T-helper 2 cell treated with Interferon-gamma antibody and Interleukin-4, amounts not matched to agents 5 μg/mL and 100 μg/mL, for 36 hours (primary cell): ENCODE data around the gene SMARCA4.
A peak's percentile ranks its signal among the peaks of the same experiment; 100 is the strongest.

Experiments used
- DNase-seq: peaks from one replicate; pipeline ENCODE4 v3.0.0; 2021; ENCODE audit warnings: low spot score
- H3K27ac Mint-ChIP-seq: one replicate; pipeline ENCODE4 v1.8.0; 2021; ENCODE audit warnings: mild to moderate bottlenecking, mixed read lengths
- H3K27me3 Mint-ChIP-seq: one replicate; pipeline ENCODE4 v1.8.0; 2021; ENCODE audit warnings: low read depth, mixed read lengths
- H3K36me3 Mint-ChIP-seq: one replicate; pipeline ENCODE4 v1.8.0; 2021; ENCODE audit warnings: low read depth, mixed read lengths
- H3K4me1 Mint-ChIP-seq: one replicate; pipeline ENCODE4 v1.8.0; 2021; ENCODE audit warnings: low read depth, mixed read lengths
- H3K4me3 Mint-ChIP-seq: one replicate; pipeline ENCODE4 v1.8.0; 2022; ENCODE audit warnings: mild to moderate bottlenecking, moderate library complexity, mixed read lengths
- H3K9me3 Mint-ChIP-seq: one replicate; pipeline ENCODE4 v1.8.0; 2021; ENCODE audit warnings: mixed read lengths

SMARCA4 gene

GRCh38 chr19:11033251-11033650 lies 72.4 kb downstream of the SMARCA4 start:
- no peak overlapping the region for H3K4me3 Mint-ChIP-seq
- no peaks in the 10 kb centered on the region for H3K9me3 Mint-ChIP-seq
- DNase-seq, result no peak
- H3K27me3 Mint-ChIP-seq, result no peaks in the 10 kb centered on the region
- H3K36me3 Mint-ChIP-seq, result peaks cover 48% of the 10 kb centered on the region
- no peak overlapping the region for H3K27ac Mint-ChIP-seq
- H3K4me1 Mint-ChIP-seq, result peaks cover 6% of the 10 kb centered on the region

GRCh38 chr19:11033763-11034162 lies 72.9 kb downstream of the SMARCA4 start:
- no peak overlapping the region for H3K27ac Mint-ChIP-seq
- no peaks in the 10 kb centered on the region for H3K9me3 Mint-ChIP-seq
- no peak overlapping the region for H3K4me3 Mint-ChIP-seq
- peaks cover 6% of the 10 kb centered on the region for H3K4me1 Mint-ChIP-seq
- no peak for DNase-seq
- H3K36me3 Mint-ChIP-seq, result peaks cover 52% of the 10 kb centered on the region
- no peaks in the 10 kb centered on the region for H3K27me3 Mint-ChIP-seq

- H3K9me3 Mint-ChIP-seq, result no peaks in the 10 kb centered on the region
- no peaks in the 10 kb centered on the region for H3K27me3 Mint-ChIP-seq
- H3K27ac Mint-ChIP-seq, result no peak overlapping the region
- H3K36me3 Mint-ChIP-seq, result peaks cover 50% of the 10 kb centered on the region
- H3K4me3 Mint-ChIP-seq, result no peak overlapping the region
- no peak for DNase-seq
- H3K4me1 Mint-ChIP-seq, result peaks cover 6% of the 10 kb centered on the region
Observed at GRCh38 chr19:11034449-11035213, 73.8 kb downstream of the SMARCA4 start.

GRCh38 chr19:11035441-11036377 lies 74.9 kb downstream of the SMARCA4 start:
- peak; percentile 72 for DNase-seq
- H3K9me3 Mint-ChIP-seq, result no peaks in the 10 kb centered on the region
- peak overlapping the region; percentile 55 for H3K27ac Mint-ChIP-seq
- H3K4me1 Mint-ChIP-seq, result peaks cover 6% of the 10 kb centered on the region
- no peaks in the 10 kb centered on the region for H3K27me3 Mint-ChIP-seq
- H3K36me3 Mint-ChIP-seq, result peaks cover 47% of the 10 kb centered on the region
- no peak overlapping the region for H3K4me3 Mint-ChIP-seq

- Mint-ChIP-seq H3K36me3 (peaks cover 51% of the 10 kb centered on the region), H3K4me3 (no peak overlapping the region), H3K4me1 (peaks cover 6% of the 10 kb centered on the region), H3K9me3 (no peaks in the 10 kb centered on the region), H3K27me3 (no peaks in the 10 kb centered on the region), H3K27ac (no peak overlapping the region)
- no peak for DNase-seq
Observed at GRCh38 chr19:11038511-11038910, 77.7 kb downstream of the SMARCA4 start.

GRCh38 chr19:11041194-11041593 lies 80.4 kb downstream of the SMARCA4 start:
- H3K36me3 Mint-ChIP-seq, result peaks cover 43% of the 10 kb centered on the region
- H3K4me3 Mint-ChIP-seq, result no peak overlapping the region
- no peak overlapping the region for H3K27ac Mint-ChIP-seq

DNA sequence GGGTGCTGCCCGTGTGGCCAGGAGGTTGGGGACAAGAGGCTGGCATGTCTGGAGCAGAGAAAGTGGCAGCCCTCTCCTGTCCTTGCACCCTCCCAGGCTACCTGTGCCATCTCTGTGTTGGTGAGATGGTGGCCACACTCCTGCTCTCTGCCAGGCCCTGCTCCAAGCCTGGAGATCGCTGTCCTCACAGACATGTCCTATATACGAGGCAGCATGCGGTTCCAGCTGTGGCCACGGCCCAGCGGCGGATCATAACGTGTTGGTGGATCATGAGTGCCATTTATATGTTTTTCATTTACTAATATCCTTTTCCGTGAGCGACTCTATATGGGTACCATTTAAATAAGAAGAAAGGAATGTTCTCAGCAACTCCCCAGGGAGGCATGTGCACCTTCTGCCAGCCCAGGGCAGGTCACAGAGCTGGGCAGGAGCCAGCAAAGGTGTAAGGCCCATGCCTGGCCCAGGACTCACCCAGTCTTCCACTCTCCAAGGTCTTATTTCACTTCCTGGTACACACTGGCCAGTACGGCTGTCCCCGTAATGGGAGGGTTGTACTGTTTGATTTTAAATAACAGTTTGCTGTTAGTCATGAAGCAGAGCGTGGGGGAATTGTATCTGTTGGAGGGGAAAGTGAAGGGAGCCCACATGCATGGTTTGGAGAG lies 81.3 kb downstream of the SMARCA4 start:
- Mint-ChIP-seq H3K4me1 (no peaks in the 10 kb centered on the region), H3K27ac (peak overlapping the region; percentile 55), H3K9me3 (no peaks in the 10 kb centered on the region), H3K27me3 (no peaks in the 10 kb centered on the region), H3K36me3 (peaks cover 39% of the 10 kb centered on the region), H3K4me3 (no peak overlapping the region)
- DNase-seq, result no peak

More at GRCh38 chr19:11041194-11041593, 80.4 kb downstream of the SMARCA4 start:
- Mint-ChIP-seq H3K27me3 (no peaks in the 10 kb centered on the region), H3K4me1 (no peaks in the 10 kb centered on the region), H3K9me3 (no peaks in the 10 kb centered on the region)
- no peak for DNase-seq

- no peak overlapping the region for H3K27ac Mint-ChIP-seq
Observed at GRCh38 chr19:11044431-11044830, 83.6 kb downstream of the SMARCA4 start.

GRCh38 chr19:11045536-11045935 lies 84.7 kb downstream of the SMARCA4 start:
- no peak for DNase-seq
- no peaks in the 10 kb centered on the region for H3K9me3 Mint-ChIP-seq
- H3K4me1 Mint-ChIP-seq, result peaks cover 16% of the 10 kb centered on the region
- no peak overlapping the region for H3K27ac Mint-ChIP-seq
- peaks cover 34% of the 10 kb centered on the region for H3K36me3 Mint-ChIP-seq
- no peaks in the 10 kb centered on the region for H3K27me3 Mint-ChIP-seq
- no peak overlapping the region for H3K4me3 Mint-ChIP-seq

More at GRCh38 chr19:11044431-11044830, 83.6 kb downstream of the SMARCA4 start:
- Mint-ChIP-seq H3K36me3 (peaks cover 34% of the 10 kb centered on the region), H3K4me1 (peaks cover 13% of the 10 kb centered on the region), H3K9me3 (no peaks in the 10 kb centered on the region), H3K27me3 (no peaks in the 10 kb centered on the region), H3K4me3 (no peak overlapping the region)
- no peak for DNase-seq

DNA sequence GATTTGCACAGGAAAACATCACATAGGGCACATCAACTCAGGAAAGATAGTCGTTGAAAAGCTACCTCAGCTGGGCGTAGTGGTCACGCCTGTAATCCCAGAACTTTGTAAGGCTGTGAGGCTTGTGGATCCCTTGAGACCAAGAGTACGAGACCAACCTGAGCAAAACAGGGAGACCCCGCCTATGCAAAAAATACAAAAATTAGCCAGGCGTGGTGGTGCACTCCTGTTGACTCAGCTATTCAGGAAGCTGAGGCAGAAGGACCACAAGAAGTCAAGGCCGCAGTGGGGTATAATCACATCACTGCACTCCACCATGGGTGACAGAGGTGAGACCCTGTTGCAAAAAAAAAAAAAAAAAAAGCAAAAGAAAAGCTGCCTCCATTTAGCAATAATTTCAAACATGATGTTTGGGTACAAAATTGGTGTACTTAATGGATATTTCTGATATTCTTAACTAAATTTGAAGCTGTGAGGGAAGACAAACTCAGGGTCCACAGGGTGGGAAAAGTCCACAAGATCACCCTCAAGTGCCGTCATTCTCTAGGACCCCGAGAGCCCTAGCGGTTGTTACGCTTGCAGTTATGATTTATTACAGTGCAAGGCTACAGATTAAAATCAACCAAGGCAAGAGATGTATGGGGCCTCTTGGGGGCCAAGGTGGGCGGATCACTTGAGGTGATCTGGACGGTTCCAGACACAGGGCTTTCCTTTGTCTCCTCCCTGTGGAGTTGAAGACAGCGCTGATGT lies 86.0 kb downstream of the SMARCA4 start:
- Mint-ChIP-seq H3K4me1 (peaks cover 16% of the 10 kb centered on the region), H3K36me3 (peaks cover 26% of the 10 kb centered on the region), H3K9me3 (no peaks in the 10 kb centered on the region), H3K4me3 (no peak overlapping the region), H3K27me3 (no peaks in the 10 kb centered on the region), H3K27ac (no peak overlapping the region)
- no peak for DNase-seq

GRCh38 chr19:11047866-11048265 lies 87.0 kb downstream of the SMARCA4 start:
- DNase-seq, result no peak
- Mint-ChIP-seq H3K27me3 (no peaks in the 10 kb centered on the region), H3K9me3 (no peaks in the 10 kb centered on the region), H3K36me3 (peaks cover 18% of the 10 kb centered on the region), H3K4me3 (no peak overlapping the region), H3K27ac (peak overlapping the region; percentile 70), H3K4me1 (peaks cover 16% of the 10 kb centered on the region)

- peaks cover 16% of the 10 kb centered on the region for H3K4me1 Mint-ChIP-seq
- peaks cover 12% of the 10 kb centered on the region for H3K36me3 Mint-ChIP-seq
- no peak overlapping the region for H3K4me3 Mint-ChIP-seq
- no peak for DNase-seq
- peak overlapping the region; percentile 41 for H3K27ac Mint-ChIP-seq
- H3K9me3 Mint-ChIP-seq, result no peaks in the 10 kb centered on the region
- no peaks in the 10 kb centered on the region for H3K27me3 Mint-ChIP-seq
Observed at GRCh38 chr19:11050323-11051114, 89.7 kb downstream of the SMARCA4 start.

DNA sequence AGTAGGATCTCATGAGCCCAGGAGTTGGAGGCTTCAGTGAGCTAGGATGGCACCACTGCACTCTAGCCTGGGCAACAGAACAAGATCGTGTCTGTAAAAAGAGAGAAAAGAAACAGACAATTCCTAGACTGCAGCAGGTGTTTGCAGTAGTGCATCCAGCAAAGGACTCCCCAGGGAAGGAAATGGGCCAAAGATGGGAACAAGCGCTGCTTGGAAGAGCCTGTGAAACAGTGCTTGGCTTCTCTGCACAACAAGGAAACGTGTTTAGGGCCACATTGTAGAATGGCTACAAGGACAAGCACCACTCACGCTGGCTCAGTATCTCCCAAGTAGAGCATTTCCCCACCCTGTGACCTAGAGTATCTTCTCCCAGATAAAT lies 93.0 kb downstream of the SMARCA4 start:
- no peak for DNase-seq
- H3K36me3 Mint-ChIP-seq, result peaks cover 1% of the 10 kb centered on the region
- no peak overlapping the region for H3K27ac Mint-ChIP-seq
- H3K9me3 Mint-ChIP-seq, result no peaks in the 10 kb centered on the region
- no peak overlapping the region for H3K4me3 Mint-ChIP-seq
- no peaks in the 10 kb centered on the region for H3K27me3 Mint-ChIP-seq
- peaks cover 8% of the 10 kb centered on the region for H3K4me1 Mint-ChIP-seq
